GM23338 (cell line): ENCODE measurements around the gene COL4A1. TPM values are rescaled to one million over a fixed set of nuclear protein-coding genes. Genes with fewer than 3 reads are reported as not detected.

ENCODE experiments used
- ATAC-seq: fragments of 200-7000 bp; cut with Tn5 transposase; 3 replicates; pipeline ENCODE4 v1.9.1; 2020
- DNase-seq: peaks from one replicate; pipeline ENCODE4 v3.0.0-alpha.2; 2015; ENCODE audit warnings: low spot score
- H2AFZ ChIP-seq: fragments of 200-600 bp; sonication (generic); 2 replicates; pipeline ENCODE4 v1.8.0; 2016; ENCODE audit warnings: antibody characterized with exemption, mild to moderate bottlenecking, moderate library complexity
- H3F3A ChIP-seq: fragments of 200-600 bp; sonication (generic); replicated peaks from 2 replicates; pipeline ENCODE4 v1.8.0; 2017; ENCODE audit warnings: antibody characterized with exemption, mixed run types, low read depth
- H3K27ac ChIP-seq: fragments of 200-600 bp; sonication (generic); 2 replicates; pipeline ENCODE4 v1.6.1; 2016; ENCODE audit warnings: low read depth
- H3K27me3 ChIP-seq: fragments of 200-600 bp; sonication (generic); 2 replicates; pipeline ENCODE4 v1.8.0; 2016; ENCODE audit warnings: mild to moderate bottlenecking, mixed run types, moderate library complexity; ENCODE audit not compliant: insufficient read depth
- H3K36me3 ChIP-seq: fragments of 200-600 bp; sonication (generic); 2 replicates; pipeline ENCODE4 v1.8.0; 2016; ENCODE audit warnings: mild to moderate bottlenecking; ENCODE audit not compliant: insufficient read depth
- H3K4me1 ChIP-seq: fragments of 200-600 bp; sonication (generic); 2 replicates; pipeline ENCODE4 v1.8.0; 2016; ENCODE audit warnings: mild to moderate bottlenecking, moderate library complexity; ENCODE audit not compliant: insufficient read depth
- H3K4me2 ChIP-seq: fragments of 200-600 bp; sonication (generic); 2 replicates; pipeline ENCODE4 v1.7.1; 2017; ENCODE audit warnings: mixed run types
- H3K4me3 ChIP-seq: fragments of 200-600 bp; sonication (generic); 2 replicates; pipeline ENCODE4 v1.6.1; 2016; ENCODE audit warnings: mixed run types
- H3K79me2 ChIP-seq: fragments of 200-600 bp; sonication (generic); replicated peaks from 2 replicates; pipeline ENCODE4 v1.8.0; 2017; ENCODE audit warnings: mild to moderate bottlenecking; ENCODE audit not compliant: insufficient read depth
- H3K9me2 ChIP-seq: fragments of 200-600 bp; sonication (generic); 2 replicates; pipeline ENCODE4 v1.8.0; 2017; ENCODE audit not compliant: insufficient read depth
- H4K20me1 ChIP-seq: fragments of 200-600 bp; sonication (generic); replicated peaks from 2 replicates; pipeline ENCODE4 v1.8.0; 2017; ENCODE audit warnings: mild to moderate bottlenecking; ENCODE audit not compliant: insufficient read depth
- H3K27ac Mint-ChIP-seq: 2 replicates; pipeline ENCODE4 v1.8.0; 2020; ENCODE audit warnings: inconsistent platforms, mild to moderate bottlenecking, moderate library complexity, mixed read lengths
- H3K27me3 Mint-ChIP-seq: 3 replicates; pipeline ENCODE4 v1.8.0; 2022; ENCODE audit warnings: low read depth, mild to moderate bottlenecking, moderate library complexity, mixed read lengths, inconsistent platforms; ENCODE audit not compliant: insufficient read depth, poor library complexity
- H3K36me3 Mint-ChIP-seq: 3 replicates; pipeline ENCODE4 v1.8.0; 2021; ENCODE audit warnings: low read depth, mild to moderate bottlenecking, inconsistent platforms, moderate library complexity, mixed read lengths
- H3K4me1 Mint-ChIP-seq: 3 replicates; pipeline ENCODE4 v1.8.0; 2020; ENCODE audit warnings: mild to moderate bottlenecking, inconsistent platforms, mixed read lengths
- H3K4me3 Mint-ChIP-seq: 3 replicates; pipeline ENCODE4 v1.8.0; 2021; ENCODE audit warnings: moderate library complexity, mild to moderate bottlenecking, inconsistent platforms, mixed read lengths
- H3K9me3 Mint-ChIP-seq: 3 replicates; pipeline ENCODE4 v1.8.0; 2020; ENCODE audit warnings: moderate library complexity, mild to moderate bottlenecking, inconsistent platforms, mixed read lengths
- CREB1 ChIP-seq: fragments of 250-450 bp; sonication (Bioruptor Pico); IDR thresholded peaks from 2 replicates; pipeline ENCODE4 v1.5.0; 2020; ENCODE audit warnings: low read depth, mild to moderate bottlenecking, moderate library complexity
- EZH2 ChIP-seq: fragments of 200-600 bp; sonication (generic); IDR thresholded peaks from one replicate; pipeline ENCODE4 v1.8.0; 2017; ENCODE audit warnings: antibody characterized with exemption, mild to moderate bottlenecking, low read depth; ENCODE audit not compliant: unreplicated experiment
- EZH2phosphoT487 ChIP-seq: fragments of 200-600 bp; sonication (generic); IDR thresholded peaks from one replicate; pipeline ENCODE4 v1.8.1; 2018; ENCODE audit warnings: antibody characterized with exemption; ENCODE audit not compliant: unreplicated experiment
- JUNB ChIP-seq: IDR thresholded peaks from one replicate; pipeline ENCODE4 v1.6.1; 2016; ENCODE audit warnings: antibody characterized with exemption; ENCODE audit not compliant: unreplicated experiment
- NANOG ChIP-seq: IDR thresholded peaks from 2 replicates; pipeline ENCODE4 v1.6.1; 2016; ENCODE audit warnings: antibody characterized with exemption, borderline replicate concordance
- REST ChIP-seq: IDR thresholded peaks from one replicate; pipeline ENCODE4 v1.6.1; 2018; ENCODE audit warnings: antibody characterized with exemption; ENCODE audit not compliant: unreplicated experiment
- ZNF462 ChIP-seq: fragments of 250-450 bp; sonication (Bioruptor Pico); IDR thresholded peaks from 2 replicates; pipeline ENCODE4 v1.5.0; 2020; ENCODE audit warnings: mild to moderate bottlenecking, moderate library complexity
- polyA plus RNA-seq: library from polyadenylated mRNA; unstranded; fragments of >200 nt; fragmentation: Nextera tagmentation; extraction: Ambion mirVana; gene quantifications from 2 replicates; pipeline ENCODE4 v1.2.1, GENCODE V29; 2016
- total RNA-seq: library from RNA; depleted of rRNA; stranded (reverse); fragments of >200 nt; shearing (Covaris generic); gene quantifications from 2 replicates; pipeline ENCODE4 v1.2.3, GENCODE V29; 2014
- TF ChIP-seq, protein P1 (sequence below): IDR thresholded peaks from 2 replicates; pipeline ENCODE4 v1.6.1; 2016; ENCODE audit warnings: antibody characterized with exemption

Gene COL4A1
- total and polyA plus RNA-seq, 2 experiments from 2014 or later: 39.1 to 110 TPM

DNA sequence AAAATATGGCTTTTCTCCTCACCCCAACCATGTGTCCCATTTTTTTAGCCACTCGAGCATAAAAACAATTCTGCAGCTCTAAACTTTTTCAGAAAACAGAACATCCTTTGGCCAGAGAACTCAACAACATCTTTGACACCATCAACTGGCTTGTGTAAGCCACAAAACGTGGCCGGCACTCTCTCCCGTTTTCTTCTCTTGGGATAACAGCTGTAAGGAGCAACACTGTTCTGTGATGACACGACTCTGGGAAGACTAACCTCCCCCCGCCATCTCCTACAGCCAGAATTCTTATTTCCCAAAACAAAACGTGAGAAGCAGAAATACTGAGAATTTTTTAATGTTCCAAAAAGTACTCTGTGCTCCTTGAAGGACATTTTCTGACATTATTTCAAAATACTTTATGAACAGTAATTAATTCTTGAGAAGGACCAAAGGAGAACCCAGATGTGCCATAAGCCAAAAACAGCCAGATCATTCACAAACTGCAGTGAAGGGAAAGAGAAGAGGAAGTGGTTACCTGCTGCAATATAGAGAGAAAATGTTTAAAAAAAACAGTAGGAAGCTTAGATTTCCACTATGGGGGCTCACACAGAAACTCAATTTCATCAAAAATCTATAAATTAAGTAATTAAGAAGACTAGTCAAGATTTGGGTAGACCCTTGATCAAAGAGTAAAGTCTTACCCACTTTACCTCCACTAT lies 25.8 kb downstream of the COL4A1 start:
- Mint-ChIP-seq H3K36me3 (no peaks in the 10 kb centered on the region), H3K27ac (no peak overlapping the region), H3K27me3 (peaks cover 1% of the 10 kb centered on the region), H3K4me1 (0 out of 3 replicates have a peak, but pooled peaks cover 3% of the 10 kb centered on the region), H3K4me3 (no peak overlapping the region), H3K9me3 (no peaks in the 10 kb centered on the region)
- Histone ChIP-seq H3K27ac (no peak overlapping the region), H4K20me1 (peaks cover 2% of the 10 kb centered on the region; the same call in 1 of the 2 replicates), H3K9me2 (no peaks in the 10 kb centered on the region), H3F3A (no peaks in the 10 kb centered on the region), H3K4me2 (no peak overlapping the region), H3K27me3 (no peaks in the 10 kb centered on the region), H3K79me2 (peaks cover 16% of the 10 kb centered on the region), H3K36me3 (no peaks in the 10 kb centered on the region), H3K4me1 (no peaks in the 10 kb centered on the region), H2AFZ (no peak overlapping the region), H3K4me3 (no peak overlapping the region)
- ATAC-seq (no peak), DNase-seq (no peak)
- TF ChIP-seq, protein P1, sequence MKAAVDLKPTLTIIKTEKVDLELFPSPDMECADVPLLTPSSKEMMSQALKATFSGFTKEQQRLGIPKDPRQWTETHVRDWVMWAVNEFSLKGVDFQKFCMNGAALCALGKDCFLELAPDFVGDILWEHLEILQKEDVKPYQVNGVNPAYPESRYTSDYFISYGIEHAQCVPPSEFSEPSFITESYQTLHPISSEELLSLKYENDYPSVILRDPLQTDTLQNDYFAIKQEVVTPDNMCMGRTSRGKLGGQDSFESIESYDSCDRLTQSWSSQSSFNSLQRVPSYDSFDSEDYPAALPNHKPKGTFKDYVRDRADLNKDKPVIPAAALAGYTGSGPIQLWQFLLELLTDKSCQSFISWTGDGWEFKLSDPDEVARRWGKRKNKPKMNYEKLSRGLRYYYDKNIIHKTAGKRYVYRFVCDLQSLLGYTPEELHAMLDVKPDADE: no peak
- TF ChIP-seq CREB1 (CRISPR knock-in tag) (no peak), REST (no peak), EZH2phosphoT487 (no peak), NANOG (no peak), JUNB (no peak)

DNA sequence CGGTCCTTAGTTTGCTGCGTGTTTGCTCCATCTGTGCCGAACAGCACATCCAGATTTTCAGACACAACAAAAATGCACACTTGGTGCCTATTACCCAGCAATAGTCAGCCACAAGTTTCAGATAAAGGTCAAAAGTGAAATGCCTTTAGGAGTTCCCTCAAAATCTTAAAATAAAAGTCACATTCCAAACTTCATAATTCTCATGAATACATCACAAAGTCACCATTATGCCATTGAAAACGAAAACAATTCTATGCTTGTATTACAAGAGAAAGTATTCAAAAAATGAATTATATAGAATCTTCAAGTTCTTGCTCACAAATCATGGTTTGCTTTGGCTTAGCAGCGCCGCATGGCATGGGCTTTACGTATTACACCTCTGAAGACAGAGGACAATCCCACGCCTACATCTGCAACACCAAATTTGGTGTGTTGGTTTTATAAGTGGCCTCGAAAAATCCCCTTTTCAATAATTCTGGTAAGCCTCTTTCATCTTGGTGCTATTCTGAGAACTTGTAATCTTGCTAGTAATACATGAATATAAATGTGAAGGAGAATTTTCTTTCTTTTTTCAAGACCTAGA lies 26.6 kb downstream of the COL4A1 start:
- H4K20me1 ChIP-seq: peaks cover 2% of the 10 kb centered on the region; the same call in 1 of the 2 replicates
- ATAC-seq: no peak
- TF ChIP-seq EZH2phosphoT487: no peak
- TF ChIP-seq EZH2: no peak
- no peak for TF ChIP-seq ZNF462

More for the DNA sequence above, 26.6 kb downstream of the COL4A1 start:
- Histone ChIP-seq H3K9me2 (no peaks in the 10 kb centered on the region), H3K27me3 (no peaks in the 10 kb centered on the region), H3K79me2 (peaks cover 23% of the 10 kb centered on the region), H3K4me2 (no peak overlapping the region), H3K4me3 (no peak overlapping the region), H3K36me3 (no peaks in the 10 kb centered on the region), H3K27ac (no peak overlapping the region), H3K4me1 (no peaks in the 10 kb centered on the region), H2AFZ (no peak overlapping the region), H3F3A (no peaks in the 10 kb centered on the region)
- Mint-ChIP-seq H3K36me3 (no peaks in the 10 kb centered on the region), H3K9me3 (no peaks in the 10 kb centered on the region), H3K27ac (no peak overlapping the region), H3K27me3 (no peaks in the 10 kb centered on the region), H3K4me1 (peaks cover 3% of the 10 kb centered on the region; the same call in 1 of the 3 replicates), H3K4me3 (no peak overlapping the region)
- DNase-seq: no peak
